ENCODE measurements around the gene DLGAP1. TPM values are rescaled to one million over a fixed set of nuclear protein-coding genes. Genes with fewer than 3 reads are reported as not detected.

DLGAP1 gene
- total and polyA plus RNA-seq, 2 of the 13 experiments (the other 11 are each of a cell fraction or from before 2014, with no cell fraction given) = 0.01 TPM; not detected in 1

GRCh38 chr18:3819961-3820360 lies 635.1 kb downstream of the DLGAP1 start:
- H3K9ac ChIP-seq (ENCODE audit: insufficient read depth, low read depth, low read length) = no peak overlapping the region
- DNase-seq (ENCODE audit: low spot score) (no peak), ATAC-seq (no peak), FAIRE-seq (no peak)
- H3K27me3 ChIP-seq (ENCODE audit: control insufficient read depth in 1 of 2, insufficient read depth in 2 of 2, low read length in 2 of 2) = peaks cover 0 to 5% of the 10 kb centered on the region in 2 experiments; a peak in 1 of 5 replicates
- H3K4me1 ChIP-seq (ENCODE audit: insufficient read depth, low read length) = no peaks in the 10 kb centered on the region
- H3K27ac ChIP-seq (ENCODE audit: extremely low read length, insufficient read depth, low read length) = no peak overlapping the region
- no peak for TF ChIP-seq ZNF430 (CRISPR knock-in tag; IDR thresholded peaks at IDR 0.05)
- TF ChIP-seq YEATS2 (CRISPR knock-in tag; IDR thresholded peaks at IDR 0.05; ENCODE audit: borderline replicate concordance) = no peak
- TF ChIP-seq MEIS2 (CRISPR knock-in tag; IDR thresholded peaks at IDR 0.05) = no peak
- TF ChIP-seq, protein P1, sequence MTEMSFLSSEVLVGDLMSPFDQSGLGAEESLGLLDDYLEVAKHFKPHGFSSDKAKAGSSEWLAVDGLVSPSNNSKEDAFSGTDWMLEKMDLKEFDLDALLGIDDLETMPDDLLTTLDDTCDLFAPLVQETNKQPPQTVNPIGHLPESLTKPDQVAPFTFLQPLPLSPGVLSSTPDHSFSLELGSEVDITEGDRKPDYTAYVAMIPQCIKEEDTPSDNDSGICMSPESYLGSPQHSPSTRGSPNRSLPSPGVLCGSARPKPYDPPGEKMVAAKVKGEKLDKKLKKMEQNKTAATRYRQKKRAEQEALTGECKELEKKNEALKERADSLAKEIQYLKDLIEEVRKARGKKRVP (CRISPR knock-in tag; IDR thresholded peaks at IDR 0.05) = no peak
- no peak for TF ChIP-seq ZNF652 (CRISPR knock-in tag; IDR thresholded peaks at IDR 0.05; ENCODE audit: borderline replicate concordance, low read depth)
- BruUV-seq (replicated peaks) = no TSS peak
- H4K20me1 ChIP-seq (ENCODE audit: insufficient read depth, low read length) = no peaks in the 10 kb centered on the region
- in situ Hi-C loops (cut with HindIII; ENCODE audit: extremely low pct_ligation_motif_present, low pct_unique_long_range_greater_than_20kb) = no loop called here
- H3K79me2 ChIP-seq (ENCODE audit: insufficient read depth, low read length) = no peaks in the 10 kb centered on the region
- H3K4me3 ChIP-seq (replicated peaks in 1 of 3; ENCODE audit: insufficient read depth in 1 of 3, low read depth in 2 of 3, low read length in 3 of 3) = no peak overlapping the region
- intact Hi-C loops (cut with micrococcal nuclease; ENCODE audit: unreplicated experiment) = no loop called here
- H2AFZ ChIP-seq (ENCODE audit: low read length) = no peak overlapping the region
- H3K9me3 ChIP-seq (ENCODE audit: low read length) = no peaks in the 10 kb centered on the region
- CTCF ChIA-PET (ENCODE audit: low intra/inter-chr PET ratio, low total read pairs) = no interaction called here
- H3K4me2 ChIP-seq (ENCODE audit: low read depth, low read length) = no peak overlapping the region
- POLR2A ChIA-PET = no interaction called here
- no peaks in the 10 kb centered on the region for H3K36me3 ChIP-seq (replicated peaks in 1 of 2; ENCODE audit: control insufficient read depth in 1 of 2, insufficient read depth in 2 of 2, low read length in 2 of 2)
- 53% methylated on average over 7 of the region's 7 CpGs for WGBS (ENCODE audit: low lambda C conversion rate)

- in situ Hi-C loops (cut with HindIII; ENCODE audit: extremely low pct_ligation_motif_present, low pct_unique_long_range_greater_than_20kb) = no loop called here
- Histone ChIP-seq H3K9ac (ENCODE audit: insufficient read depth, low read depth, low read length) (no peak overlapping the region), H3K4me2 (ENCODE audit: low read depth, low read length) (no peak overlapping the region), H2AFZ (ENCODE audit: low read length) (no peak overlapping the region), H3K27me3 (ENCODE audit: control insufficient read depth in 1 of 2, insufficient read depth in 2 of 2, low read length in 2 of 2) (peaks cover 0 to 4% of the 10 kb centered on the region in 2 experiments; a peak in 1 of 5 replicates), H3K4me3 (replicated peaks in 1 of 3; ENCODE audit: insufficient read depth in 1 of 3, low read depth in 2 of 3, low read length in 3 of 3) (no peak overlapping the region), H3K79me2 (ENCODE audit: insufficient read depth, low read length) (no peaks in the 10 kb centered on the region), H4K20me1 (ENCODE audit: insufficient read depth, low read length) (no peaks in the 10 kb centered on the region), H3K27ac (ENCODE audit: extremely low read length, insufficient read depth, low read length) (no peak overlapping the region), H3K9me3 (ENCODE audit: low read length) (no peaks in the 10 kb centered on the region), H3K4me1 (ENCODE audit: insufficient read depth, low read length) (no peaks in the 10 kb centered on the region), H3K36me3 (replicated peaks in 1 of 2; ENCODE audit: control insufficient read depth in 1 of 2, insufficient read depth in 2 of 2, low read length in 2 of 2) (no peaks in the 10 kb centered on the region)
- no TSS peak for BruUV-seq (replicated peaks)
- WGBS (ENCODE audit: low lambda C conversion rate) = 31% methylated on average over 3 of the region's 3 CpGs
- ChIA-PET CTCF (ENCODE audit: low intra/inter-chr PET ratio, low total read pairs) (no interaction called here), POLR2A (no interaction called here)
- peak; percentile 44 for DNase-seq (ENCODE audit: low spot score)
- FAIRE-seq = no peak
- no peak for ATAC-seq
- intact Hi-C loops (cut with micrococcal nuclease; ENCODE audit: unreplicated experiment) = no loop called here
- TF ChIP-seq FOSL2 (CRISPR knock-in tag; IDR thresholded peaks at IDR 0.05) = peak; percentile 79; the same call in 1 of the 2 replicates
- TF ChIP-seq CEBPB (IDR thresholded peaks at IDR 0.05; ENCODE audit: borderline replicate concordance, low read depth, low read length) = peak; percentile 60
- TF ChIP-seq ZNF546 (CRISPR knock-in tag; conservative IDR thresholded peaks at IDR 0.05) = no peak
- TF ChIP-seq PPARG (CRISPR knock-in tag; conservative IDR thresholded peaks at IDR 0.05) = no peak
- no peak for TF ChIP-seq FOXA3 (CRISPR knock-in tag; IDR thresholded peaks at IDR 0.05)
- TF ChIP-seq SNRNP70 (IDR thresholded peaks at IDR 0.05; ENCODE audit: low read depth, low read length) = no peak
- TF ChIP-seq, protein P2, sequence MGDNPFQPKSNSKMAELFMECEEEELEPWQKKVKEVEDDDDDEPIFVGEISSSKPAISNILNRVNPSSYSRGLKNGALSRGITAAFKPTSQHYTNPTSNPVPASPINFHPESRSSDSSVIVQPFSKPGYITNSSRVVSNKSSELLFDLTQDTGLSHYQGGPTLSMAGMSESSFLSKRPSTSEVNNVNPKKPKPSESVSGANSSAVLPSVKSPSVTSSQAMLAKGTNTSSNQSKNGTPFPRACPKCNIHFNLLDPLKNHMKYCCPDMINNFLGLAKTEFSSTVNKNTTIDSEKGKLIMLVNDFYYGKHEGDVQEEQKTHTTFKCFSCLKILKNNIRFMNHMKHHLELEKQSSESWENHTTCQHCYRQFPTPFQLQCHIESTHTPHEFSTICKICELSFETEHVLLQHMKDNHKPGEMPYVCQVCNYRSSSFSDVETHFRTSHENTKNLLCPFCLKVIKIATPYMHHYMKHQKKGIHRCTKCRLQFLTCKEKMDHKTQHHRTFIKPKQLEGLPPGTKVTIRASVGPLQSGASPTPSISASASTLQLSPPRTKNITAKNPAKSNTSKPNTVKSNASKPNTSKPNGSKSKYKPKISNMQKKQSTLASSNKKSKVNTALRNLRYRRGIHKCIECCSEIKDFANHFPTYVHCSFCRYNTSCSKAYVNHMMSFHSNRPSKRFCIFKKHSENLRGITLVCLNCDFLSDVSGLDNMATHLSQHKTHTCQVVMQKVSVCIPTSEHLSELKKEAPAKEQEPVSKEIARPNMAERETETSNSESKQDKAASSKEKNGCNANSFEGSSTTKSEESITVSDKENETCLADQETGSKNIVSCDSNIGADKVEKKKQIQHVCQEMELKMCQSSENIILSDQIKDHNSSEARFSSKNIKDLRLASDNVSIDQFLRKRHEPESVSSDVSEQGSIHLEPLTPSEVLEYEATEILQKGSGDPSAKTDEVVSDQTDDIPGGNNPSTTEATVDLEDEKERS (CRISPR knock-in tag; IDR thresholded peaks at IDR 0.05) = no peak
- no peak for TF ChIP-seq POGZ (CRISPR knock-in tag; IDR thresholded peaks at IDR 0.05)
- TF ChIP-seq BHLHE40 (IDR thresholded peaks at IDR 0.05; ENCODE audit: low read length) = no peak
- 0 out of 2 replicates have a peak, but pooled peaks have one; percentile 9 for TF ChIP-seq ATF7 (IDR thresholded peaks at IDR 0.05)
- no peak for TF ChIP-seq ATF7 (CRISPR knock-in tag; IDR thresholded peaks at IDR 0.05)
Observed at GRCh38 chr18:3816610-3817363, 638.3 kb downstream of the DLGAP1 start.

Data from HepG2 (cell line).